Measurements from ENCODE around the gene SLC2A10.

SLC2A10 gene

DNA sequence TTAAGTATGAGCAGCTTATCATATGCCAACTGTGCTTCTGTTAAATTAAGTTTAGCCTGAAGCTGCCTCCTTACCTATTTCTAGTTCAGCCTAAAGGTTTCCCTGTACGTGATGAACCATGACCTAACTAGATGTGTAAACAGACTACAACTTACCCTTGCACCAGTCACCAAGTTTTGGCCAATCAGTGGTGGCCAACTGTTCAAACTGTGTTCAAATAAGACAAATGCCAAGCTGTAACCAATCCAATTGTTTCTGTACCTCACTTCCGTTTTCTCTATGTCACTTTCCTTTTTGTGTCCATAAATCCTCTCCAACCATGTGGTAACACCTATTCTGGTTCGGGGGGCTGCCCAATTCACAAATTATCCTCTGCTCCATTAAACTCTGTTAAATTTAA is 6.0 kb upstream of the SLC2A10 start:
- no peak for DNase-seq (ENCODE audit: low spot score)

DNA sequence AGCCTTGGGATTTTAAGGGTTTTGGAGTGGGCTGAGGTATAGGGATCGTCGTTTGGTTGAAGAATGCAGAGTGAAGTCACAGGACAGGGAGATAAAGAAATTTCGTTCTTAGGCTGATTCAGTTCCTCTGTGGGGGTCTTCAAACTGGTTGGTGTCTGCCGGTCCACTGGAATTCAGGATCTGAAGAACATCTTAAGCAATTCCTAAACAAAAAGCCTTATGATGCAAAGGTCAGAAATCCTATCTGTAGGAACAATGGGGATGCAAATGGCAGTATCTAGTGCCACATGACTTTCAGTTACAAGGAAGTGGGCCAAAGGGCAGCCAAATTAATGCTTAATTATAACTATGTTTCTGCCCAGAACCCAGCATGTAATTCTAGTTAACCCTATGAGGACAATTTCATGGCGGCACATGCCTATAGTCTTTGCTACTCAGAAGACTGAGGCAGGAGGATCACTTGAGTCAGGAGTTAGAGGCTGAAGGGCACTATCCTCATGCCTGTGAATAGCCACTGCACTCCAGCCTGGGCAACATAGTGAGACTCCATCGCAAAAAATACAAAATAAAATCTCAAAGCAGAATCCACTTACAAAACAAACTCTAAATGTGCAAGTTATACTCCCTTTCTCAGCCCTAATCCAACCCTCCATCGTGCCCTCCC is 4.6 kb upstream of the SLC2A10 start:
- no peak for DNase-seq (ENCODE audit: low spot score)

DNA sequence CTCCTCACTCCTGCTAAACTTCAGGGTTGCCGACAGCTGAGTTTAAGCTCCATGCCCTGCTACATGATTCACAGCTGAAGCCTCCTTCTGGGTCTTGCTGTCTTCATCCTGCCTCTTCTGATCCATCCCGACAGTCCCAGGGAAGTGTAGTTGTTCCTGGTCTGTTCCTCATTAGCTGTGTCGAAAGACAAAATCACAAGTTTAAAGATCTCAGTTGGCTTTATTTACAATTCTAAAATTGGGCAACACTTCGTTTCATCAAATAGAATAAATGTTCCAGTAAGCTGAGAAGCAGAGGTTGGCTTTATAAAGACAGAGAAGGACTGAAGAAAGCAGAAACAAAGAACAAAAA is 4.1 kb upstream of the SLC2A10 start:
- DNase-seq (ENCODE audit: low spot score), result no peak

DNA sequence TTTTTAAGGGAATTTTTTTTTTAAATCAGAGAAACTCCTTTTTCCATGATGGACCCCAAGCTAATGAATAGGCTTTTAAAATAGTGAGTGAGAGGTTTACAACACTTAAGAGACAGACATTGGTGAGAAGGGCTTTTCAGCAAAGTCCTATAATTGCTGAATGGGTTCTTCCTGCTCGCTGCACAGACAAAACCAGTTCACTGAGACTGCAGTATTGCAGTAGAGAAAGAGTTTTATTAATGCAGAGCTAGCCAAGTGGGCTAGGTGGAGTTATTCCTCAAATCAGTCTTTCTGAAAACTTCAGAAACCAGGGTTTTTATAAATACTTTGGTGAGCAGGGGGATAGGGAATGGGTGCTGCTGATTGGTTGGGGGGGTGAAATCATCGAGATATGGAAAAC is 3.2 kb upstream of the SLC2A10 start:
- no peak for DNase-seq (ENCODE audit: low spot score)

DNA sequence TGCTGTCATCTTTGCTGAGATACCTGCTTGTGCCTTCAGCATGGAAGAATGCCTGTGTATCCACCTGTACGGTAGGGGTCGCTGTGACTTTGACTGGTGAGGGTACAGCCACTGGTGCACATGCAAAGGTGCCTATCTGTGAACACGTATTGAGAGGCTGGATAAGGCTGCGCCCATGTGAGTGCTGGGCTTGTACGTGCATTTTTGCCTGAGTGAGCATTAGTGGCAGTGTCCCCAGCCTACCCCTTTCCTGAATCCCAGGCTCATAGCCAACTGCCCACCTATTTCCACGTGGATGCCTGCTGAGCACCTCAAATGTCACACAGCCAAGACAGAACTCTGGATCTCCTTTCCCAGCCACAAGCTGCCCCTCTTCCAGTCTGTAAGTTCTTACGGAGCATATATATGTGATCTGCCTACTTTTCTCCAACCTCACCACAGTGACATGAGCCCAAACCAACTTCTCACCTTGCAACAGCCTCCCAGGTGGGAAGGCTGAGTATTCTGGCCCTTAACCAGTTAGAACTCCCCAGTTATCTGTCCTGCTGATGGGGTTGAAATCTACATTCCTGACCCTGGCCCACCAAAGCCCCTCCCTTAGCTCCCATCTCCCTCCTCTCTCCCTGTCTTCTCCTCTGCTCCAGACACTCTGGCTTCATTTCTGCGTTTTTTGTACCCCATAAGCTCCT is 1.1 kb upstream of the SLC2A10 start:
- no peak for DNase-seq (ENCODE audit: low spot score)

DNA sequence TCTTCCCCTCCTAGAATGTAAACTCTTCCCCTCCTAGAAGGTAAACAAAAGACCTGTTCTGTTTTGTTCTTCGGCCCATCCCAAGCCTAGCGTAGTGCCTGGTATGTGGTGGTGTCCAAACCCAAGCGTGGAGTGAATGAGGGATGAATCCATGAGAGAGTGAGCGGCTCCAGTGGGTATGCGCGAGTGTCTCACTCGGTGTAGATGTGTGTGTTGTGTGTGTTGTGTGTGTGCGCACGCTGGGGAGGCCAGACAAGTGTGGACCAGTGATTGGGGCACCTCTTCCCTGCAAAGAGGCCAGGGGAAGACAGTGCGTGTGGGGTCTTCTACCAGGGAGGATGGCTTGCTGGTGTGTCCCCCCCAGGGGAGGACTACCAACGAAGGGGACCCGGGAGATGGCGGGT is 392 bp upstream of the SLC2A10 start:
- no peak for DNase-seq (ENCODE audit: low spot score)

DNA sequence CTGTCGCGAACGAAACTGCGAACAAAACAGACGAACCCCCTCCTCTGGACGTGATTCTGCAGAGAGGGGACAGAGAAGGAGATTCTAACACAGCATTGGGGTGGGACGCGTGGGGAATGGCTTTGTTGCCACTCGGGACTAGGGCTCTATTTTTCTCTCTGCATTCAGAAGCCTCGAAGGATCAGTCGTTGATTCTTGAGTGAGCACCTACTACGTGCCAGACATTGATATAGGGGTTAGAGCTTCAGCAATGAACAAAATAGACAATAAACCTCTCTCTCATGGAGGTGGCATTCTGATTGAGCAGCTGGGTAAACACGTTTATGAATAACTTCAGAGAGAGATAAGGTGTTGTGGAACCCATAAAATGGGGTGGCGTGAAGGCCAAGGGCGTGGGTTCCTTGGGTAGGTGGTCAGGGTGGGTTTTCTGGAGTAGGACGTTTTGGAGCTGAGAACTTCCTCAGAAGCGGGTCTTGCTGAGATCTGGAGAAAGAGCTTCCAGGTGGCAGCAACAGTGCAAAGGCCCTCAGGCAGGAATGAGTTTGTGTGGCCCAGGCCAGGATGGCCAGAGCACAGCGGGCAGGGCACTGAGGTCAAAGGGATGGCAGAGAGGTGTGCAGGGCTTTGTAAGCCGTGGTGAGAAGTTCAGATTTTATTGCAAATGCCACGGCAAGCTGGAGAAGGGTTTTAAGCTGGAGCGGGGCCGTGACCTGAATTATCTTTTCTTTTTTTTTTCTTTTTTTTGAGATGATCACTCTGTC is 884 bp downstream of the SLC2A10 start:
- no peak for DNase-seq (ENCODE audit: low spot score)

DNA sequence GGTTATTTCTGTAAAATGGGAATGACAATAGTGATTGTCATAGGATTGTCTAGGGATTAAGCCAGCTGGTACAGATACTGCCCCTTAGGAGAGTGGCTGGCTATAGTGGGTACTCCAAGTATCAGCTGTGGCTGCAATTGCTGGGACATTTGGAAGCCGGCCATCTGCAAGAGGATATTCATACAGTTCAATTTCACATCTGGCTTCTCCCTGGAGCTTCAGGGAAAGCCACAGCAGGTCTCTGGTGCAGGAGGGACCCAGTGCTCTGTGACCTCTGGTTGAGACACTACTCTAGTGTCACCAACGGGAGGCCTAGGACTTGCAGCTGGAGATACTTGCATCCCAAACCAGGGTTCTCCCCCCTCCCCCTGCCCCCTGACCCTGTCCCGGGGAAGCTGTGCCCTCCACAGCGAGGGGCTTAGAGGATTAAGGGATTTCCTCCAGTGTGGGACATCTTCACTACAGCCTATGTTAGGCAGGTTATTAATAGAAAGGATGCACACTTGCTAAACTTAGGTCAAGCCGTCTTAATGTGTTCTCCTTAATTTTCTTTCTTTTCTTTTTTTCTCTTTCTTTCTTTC is 2.7 kb downstream of the SLC2A10 start:
- DNase-seq (ENCODE audit: low spot score), result no peak

DNA sequence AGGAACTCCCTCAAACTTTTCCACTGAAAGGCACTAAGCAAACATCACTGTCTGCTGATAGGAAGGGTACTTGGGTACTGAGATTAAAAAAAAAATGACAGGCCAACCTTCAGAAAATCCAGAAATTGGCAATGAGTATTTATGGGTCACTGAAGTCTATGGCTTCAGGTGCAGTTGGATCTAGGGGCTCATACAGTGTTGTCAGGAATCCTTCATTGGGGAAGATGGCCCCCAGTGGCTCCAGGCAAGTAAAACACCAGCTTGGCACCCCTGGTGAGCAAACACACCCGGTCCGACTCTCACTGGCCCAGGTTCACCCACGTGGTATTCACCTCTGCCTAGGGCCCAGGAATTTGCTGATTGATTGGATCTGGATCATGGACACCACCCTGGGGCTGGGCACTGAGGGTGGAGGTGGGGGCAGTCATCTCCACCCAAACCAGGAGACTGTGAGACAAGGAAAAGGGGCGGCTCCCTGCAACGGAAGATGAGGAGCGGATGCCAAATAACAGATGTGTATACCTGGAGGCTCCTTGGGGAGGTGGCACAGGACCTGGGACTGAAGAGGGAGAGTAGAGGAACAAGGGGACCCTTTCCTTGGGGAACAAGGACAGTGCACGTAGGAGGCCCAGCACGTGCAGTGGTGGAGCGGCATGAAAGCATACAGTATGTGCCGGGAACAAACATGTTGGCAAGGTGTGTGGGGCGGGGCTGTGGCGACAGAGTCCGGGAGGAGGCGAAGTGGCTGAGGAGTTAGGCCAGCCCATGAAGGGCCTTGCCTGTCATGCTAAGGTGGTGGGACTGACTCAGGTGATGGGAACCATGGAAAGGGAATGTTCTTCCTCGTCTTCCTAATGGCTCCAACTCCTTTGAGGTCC is 4.7 kb downstream of the SLC2A10 start:
- no peak for DNase-seq (ENCODE audit: low spot score)

DNA sequence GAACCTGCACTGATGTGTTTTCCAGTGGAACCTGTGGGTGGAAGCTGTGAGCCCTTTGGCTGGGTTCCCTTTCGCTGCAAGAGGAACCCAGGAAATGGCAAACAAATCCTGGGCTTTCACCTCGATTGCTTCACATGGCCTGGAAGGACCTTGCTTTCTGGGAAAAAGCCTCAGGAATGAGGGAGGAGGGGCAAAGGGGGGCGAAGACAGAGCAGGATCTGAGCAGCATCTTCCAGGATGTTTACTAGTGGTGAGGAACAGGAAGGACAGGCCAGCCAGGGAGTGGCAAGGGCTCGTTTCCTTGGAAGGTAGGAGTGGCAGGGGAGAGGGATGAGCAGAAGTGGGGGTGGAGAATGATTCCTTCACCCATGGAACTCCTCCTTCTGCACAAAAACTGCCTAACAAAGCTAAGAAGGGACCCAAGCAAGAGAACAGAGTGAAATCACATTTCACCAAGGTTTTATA is 5.9 kb downstream of the SLC2A10 start:
- no peak for DNase-seq (ENCODE audit: low spot score)

DNA sequence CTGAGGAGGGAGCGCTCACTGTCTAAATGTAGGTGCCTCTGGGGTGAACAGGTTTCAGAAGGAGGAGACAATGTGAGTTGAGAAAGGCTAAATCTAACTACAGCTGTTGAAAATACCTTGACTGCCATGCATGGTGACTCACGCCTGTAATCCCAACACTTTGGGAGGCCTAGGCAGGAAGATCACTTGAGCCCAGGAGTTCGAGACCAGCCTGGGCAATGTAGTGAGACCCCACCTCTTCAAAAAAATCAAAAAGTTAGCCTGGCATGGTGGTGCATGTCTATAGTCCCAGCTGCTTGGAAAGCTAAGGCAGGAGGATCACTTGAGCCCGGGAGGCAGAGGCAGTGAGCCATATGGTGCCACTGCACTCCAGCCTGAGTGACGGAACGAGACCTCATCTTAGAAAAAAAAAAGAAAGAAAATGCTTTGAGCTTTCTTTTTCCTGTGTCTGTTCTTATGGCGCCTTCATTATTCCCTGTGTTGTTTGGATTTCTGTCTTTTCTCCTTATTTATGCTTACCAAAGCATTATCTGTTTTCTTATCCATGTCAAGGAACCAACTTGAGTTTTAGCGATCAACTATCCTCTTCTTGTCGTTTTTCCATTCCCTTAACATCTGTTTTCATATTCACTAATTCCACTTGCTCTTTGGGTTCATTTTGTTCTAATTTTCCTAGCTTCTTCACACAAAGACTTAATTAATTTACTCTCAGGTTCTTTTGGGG is 8.5 kb downstream of the SLC2A10 start:
- DNase-seq (ENCODE audit: low spot score), result no peak

DNA sequence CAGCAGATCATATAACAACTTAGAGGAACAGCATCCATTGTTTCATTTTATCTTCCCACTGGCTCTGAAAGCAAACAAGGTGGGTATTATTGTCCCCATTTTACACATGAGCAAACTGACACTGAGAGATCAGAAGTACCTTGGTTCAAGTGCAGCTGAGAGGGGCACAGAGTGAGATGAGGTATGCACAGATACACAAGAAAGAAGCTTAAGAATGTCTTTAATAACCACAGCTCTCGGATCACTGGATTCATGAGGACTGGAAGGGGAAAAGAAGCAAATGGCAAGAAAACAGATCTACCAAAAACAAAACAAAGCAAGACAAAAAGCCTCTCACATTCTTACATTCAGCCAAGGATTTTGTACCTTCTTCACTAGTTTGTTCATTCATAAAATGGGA is 10.6 kb downstream of the SLC2A10 start:
- no peak for DNase-seq (ENCODE audit: low spot score)

DNA sequence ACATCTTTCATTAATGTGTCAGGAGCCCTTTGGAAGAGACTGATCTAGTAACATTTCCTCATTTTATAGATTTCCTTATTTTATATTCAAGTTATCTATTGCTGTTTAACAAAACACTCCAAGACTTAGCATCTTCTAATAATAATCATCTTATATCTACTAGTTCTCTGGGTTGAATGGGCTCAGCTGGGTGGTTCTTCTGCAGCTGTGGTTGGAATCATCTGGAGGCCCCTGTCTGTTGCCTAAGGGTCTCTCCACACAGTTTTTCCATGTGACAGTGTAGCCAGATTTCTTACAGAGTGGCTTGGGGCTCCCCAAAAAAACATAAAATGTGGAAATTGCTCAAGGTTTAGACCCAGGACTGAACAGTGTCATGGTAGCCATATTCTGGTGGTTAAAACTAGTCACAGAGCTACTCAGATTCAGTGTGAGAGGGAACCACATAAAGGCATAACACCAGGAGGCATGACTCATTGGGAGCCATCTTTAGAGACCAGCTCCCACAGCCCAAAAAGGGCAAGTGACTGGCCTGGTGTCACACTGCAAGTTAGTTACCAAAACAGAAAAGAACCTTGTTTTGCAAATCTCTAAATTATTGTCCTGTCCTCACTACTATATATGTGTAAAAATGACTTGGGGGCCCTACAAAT is 11.5 kb downstream of the SLC2A10 start:
- no peak for DNase-seq (ENCODE audit: low spot score)

DNA sequence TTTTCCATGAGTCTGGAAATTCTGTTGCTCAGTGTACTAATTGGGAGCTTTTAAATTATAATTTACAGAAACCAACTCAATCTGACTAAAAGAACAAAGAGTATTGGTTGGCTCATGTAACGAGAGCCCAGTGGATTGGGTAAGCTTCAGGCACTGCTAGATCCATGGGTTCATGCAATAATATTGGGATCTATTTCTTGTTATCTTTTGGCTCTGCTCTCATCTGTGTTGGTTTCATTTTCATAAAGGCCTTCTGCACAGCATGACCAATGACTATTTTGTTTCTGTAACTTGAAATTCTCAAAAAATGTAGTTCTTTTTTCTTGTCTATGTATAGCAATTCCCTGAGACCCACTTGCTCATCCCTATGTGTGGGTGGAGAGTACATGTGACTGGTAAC is 12.0 kb downstream of the SLC2A10 start:
- no peak for DNase-seq (ENCODE audit: low spot score)

DNA sequence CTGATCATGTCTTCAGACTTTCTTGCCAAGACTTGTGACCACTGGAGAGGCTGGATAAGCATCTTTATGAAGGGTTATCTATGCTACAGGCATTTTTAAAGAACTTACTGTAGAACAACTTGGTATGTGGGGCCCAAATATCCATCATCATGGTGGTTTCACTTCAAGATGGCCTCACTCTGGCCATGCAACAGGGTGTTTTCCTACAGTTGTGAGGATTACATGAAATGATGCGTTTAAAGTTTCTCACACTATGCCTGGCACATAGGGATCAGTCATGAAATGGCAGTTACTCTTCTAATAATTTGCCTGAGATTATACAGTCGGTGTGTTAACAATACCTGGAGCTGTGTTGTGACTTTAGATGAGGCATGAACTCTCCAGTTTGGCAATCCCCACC is 13.0 kb downstream of the SLC2A10 start:
- no peak for DNase-seq (ENCODE audit: low spot score)

DNA sequence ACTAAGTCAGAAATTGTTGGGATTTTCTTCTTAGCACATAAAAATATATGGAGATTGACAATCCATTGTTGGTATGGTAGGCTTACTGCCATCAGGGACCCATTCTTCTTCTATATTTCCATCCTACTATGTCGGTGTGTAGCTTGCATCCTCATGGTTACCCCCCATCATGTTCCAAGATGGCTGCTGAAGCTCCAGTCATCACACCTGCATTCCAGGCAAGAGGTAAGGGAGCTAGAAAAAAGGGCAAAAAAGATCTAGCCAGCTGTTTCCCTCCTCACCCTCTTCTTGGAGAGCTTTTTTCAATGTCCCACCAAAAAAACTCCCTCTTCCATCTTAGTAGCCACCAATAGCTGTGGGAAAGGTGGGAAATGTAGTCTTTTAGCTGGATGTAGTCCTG is 13.6 kb downstream of the SLC2A10 start:
- no peak for DNase-seq (ENCODE audit: low spot score)

DNA sequence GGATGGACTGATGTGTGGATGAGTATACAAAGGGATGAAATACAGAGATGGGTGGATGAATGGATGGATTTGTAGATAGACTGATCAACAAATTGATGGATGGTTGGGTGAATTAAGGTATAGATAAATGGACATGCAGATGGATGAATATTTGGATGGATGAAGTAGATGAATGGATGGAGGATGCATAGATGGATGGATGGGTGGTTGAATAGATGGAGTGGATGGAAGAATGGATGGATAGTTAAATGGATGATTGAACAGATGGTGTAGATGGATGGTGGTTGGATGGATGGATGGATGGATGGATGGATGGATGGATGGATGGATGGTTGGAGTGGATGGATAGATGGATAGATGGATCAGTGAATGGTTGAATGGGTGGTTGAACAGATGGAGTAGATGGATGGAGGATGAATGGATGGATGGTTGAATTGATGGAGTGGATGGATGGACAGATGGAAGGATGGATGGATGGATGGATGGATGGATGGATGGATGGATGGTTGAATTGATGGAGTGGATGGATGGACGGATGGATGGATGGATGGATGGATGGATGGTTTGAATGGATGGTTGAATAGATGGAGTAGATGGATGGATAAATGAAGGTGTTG is 15.0 kb downstream of the SLC2A10 start:
- no peak for DNase-seq (ENCODE audit: low spot score)

DNA sequence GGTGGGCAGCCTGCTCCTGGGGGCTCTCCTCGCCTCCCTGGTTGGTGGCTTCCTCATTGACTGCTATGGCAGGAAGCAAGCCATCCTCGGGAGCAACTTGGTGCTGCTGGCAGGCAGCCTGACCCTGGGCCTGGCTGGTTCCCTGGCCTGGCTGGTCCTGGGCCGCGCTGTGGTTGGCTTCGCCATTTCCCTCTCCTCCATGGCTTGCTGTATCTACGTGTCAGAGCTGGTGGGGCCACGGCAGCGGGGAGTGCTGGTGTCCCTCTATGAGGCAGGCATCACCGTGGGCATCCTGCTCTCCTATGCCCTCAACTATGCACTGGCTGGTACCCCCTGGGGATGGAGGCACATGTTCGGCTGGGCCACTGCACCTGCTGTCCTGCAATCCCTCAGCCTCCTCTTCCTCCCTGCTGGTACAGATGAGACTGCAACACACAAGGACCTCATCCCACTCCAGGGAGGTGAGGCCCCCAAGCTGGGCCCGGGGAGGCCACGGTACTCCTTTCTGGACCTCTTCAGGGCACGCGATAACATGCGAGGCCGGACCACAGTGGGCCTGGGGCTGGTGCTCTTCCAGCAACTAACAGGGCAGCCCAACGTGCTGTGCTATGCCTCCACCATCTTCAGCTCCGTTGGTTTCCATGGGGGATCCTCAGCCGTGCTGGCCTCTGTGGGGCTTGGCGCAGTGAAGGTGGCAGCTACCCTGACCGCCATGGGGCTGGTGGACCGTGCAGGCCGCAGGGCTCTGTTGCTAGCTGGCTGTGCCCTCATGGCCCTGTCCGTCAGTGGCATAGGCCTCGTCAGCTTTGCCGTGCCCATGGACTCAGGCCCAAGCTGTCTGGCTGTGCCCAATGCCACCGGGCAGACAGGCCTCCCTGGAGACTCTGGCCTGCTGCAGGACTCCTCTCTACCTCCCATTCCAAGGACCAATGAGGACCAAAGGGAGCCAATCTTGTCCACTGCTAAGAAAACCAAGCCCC is 16.0 kb downstream of the SLC2A10 start:
- no peak for DNase-seq (ENCODE audit: low spot score)

DNA sequence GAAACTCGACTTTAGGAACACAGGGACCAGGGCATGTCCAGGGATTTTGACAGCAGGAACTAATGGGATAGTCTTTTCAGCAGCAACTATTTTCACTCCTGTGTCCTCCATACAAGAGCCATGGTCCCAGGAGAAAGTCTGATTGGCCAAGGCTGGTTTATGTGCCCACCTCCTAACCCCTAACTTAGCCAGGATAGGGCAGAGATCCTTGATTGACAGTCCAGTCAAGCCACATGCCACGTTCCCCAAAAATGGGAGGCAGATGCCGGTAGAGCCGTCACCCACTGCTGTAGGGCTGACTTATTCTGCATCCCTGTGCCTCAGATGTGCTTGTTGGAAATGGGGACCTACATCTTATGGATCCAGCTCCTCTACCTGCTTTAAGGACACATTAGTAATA is 22.3 kb downstream of the SLC2A10 start:
- no peak for DNase-seq (ENCODE audit: low spot score)
